ENCODE data around the gene UHRF2.

GRCh38 chr9:6424940-6425339 is 11.9 kb downstream of the UHRF2 start:
- no peak for TF ChIP-seq POLR2A (IDR thresholded peaks at IDR 0.05)
- TF ChIP-seq CTCF (IDR thresholded peaks at IDR 0.05) = no peak

All from Peyer's patch (tissue), 4 donors.